HG02884 (cell line): ENCODE results near the gene HSD17B3.
"Not testable (repeated sequence)": the region's sequence is repeated elsewhere in the genome, so short reads cannot be mapped to it uniquely, and the experiment has no call there.

Source experiments
- ATAC-seq: cut with Tn5 transposase; IDR thresholded peaks from one replicate; pipeline ENCODE4 v1.9.1; 2021; ENCODE audit warnings: mild to moderate bottlenecking, moderate library complexity; ENCODE audit not compliant: unreplicated experiment

The HSD17B3 gene

DNA sequence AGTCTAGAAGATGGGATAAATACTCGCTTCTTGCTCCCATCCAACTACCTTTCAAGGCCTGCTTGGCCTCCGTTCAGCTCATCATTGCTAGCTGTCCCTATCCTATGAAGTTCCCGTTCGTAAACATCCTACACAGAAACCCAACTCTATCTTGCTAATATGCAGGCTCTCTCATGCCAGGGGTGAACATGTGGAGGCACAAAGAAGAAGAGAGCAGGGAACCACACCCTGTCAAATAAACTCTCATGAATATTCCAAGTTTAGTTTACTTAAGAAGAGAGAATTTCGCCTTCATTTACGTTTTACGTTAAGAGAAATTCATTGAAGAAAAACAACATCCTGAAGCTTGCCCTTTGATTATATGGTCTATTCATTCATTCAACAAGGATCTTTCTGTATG, 7.9 kb upstream of the HSD17B3 start:
- no peak for ATAC-seq

GRCh38 chr9:96306958-96307357, 5.0 kb upstream of the HSD17B3 start:
- not testable (repeated sequence) for ATAC-seq

GRCh38 chr9:96305171-96305570, 3.2 kb upstream of the HSD17B3 start:
- ATAC-seq: no peak

- no peak for ATAC-seq
Observed at GRCh38 chr9:96304230-96304629, 2.3 kb upstream of the HSD17B3 start.

DNA sequence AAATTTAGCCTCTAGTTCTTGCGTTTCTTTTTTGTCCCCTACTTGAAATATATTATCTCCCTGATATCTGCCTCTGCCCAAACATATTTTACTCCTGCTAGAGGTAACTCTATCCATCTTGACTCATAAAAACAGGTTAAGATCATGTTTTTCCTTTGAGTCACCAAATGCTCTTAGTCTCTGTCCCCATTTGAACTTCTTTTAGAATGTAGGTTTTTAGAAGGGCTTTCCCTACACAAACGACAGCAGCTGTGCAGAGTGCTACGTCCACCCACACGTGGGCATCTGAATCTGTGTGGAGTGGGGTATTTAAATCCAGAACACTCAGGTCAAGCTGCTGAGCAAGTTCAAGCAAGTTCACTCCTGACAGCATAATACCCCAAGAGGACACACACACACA, 2.2 kb downstream of the HSD17B3 start:
- no peak for ATAC-seq

GRCh38 chr9:96294159-96294545, 7.8 kb downstream of the HSD17B3 start:
- ATAC-seq: no peak

GRCh38 chr9:96293498-96294158, 8.3 kb downstream of the HSD17B3 start:
- ATAC-seq: no peak

- no peak for ATAC-seq
Observed at GRCh38 chr9:96289392-96289791, 12.6 kb downstream of the HSD17B3 start.

- ATAC-seq: no peak
Observed at GRCh38 chr9:96281641-96282040, 20.3 kb downstream of the HSD17B3 start.

GRCh38 chr9:96279932-96280331, 22.0 kb downstream of the HSD17B3 start:
- ATAC-seq: no peak

DNA sequence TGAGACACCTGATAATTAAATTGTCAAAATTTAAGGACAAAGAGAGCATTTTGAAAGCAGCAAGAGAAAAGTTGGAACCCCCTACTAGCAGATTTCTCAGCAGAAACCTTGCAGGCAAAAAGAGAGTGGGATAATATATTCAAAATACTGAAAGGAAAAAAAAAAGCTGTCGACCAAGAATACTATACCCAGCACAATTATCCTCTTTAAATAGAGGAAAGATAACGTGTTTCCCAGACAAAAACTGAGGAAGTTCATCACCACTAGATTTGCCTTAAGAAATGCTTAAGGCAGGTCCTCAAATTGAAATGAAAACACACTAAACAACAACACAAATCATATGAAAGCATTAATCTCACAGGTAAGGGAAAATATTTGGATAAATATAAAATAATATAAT, 27.0 kb downstream of the HSD17B3 start:
- no peak for ATAC-seq

DNA sequence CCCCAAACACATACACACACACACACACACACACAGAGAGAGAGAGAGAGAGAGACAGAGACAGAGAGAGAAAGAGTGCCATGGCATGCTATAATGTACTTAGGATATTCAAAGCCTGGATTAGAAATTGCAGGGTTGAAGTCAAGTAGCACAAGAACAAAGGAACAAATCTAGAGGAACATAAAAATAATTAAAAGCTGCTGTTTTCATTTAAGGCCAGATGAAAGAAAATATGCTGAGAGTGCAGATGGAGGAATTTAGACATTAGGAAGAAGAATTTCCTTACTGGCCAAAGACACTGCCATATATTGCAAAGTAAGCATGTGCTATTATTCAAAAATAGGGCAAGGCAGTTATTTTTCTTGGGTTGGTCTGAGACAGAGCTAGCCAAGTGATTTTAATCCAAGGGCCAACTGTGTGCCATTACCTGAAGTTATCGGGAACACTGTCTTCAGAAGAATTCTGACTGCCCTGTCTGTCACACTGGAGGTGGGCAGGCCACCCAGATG, 31.7 kb downstream of the HSD17B3 start:
- ATAC-seq: no peak

DNA sequence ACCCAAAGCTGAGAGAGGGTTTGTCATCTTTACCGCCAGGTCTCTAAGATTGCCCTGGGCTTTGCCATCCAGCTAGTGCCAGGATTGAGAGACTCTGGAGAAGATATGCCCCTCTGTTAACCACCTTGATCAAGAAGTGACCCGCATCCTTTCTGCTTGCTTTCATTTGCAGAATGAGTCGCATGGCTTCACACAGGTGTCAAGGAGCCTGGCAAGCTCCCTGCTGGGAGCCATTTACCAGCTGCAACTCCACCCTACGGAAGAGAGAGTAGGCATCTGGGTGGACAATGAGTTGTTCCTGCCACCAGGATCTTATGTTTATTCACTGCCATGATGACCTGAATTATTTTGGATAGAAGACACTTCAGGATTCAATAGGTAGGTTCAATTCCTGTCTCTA, 43.0 kb downstream of the HSD17B3 start:
- ATAC-seq: no peak

DNA sequence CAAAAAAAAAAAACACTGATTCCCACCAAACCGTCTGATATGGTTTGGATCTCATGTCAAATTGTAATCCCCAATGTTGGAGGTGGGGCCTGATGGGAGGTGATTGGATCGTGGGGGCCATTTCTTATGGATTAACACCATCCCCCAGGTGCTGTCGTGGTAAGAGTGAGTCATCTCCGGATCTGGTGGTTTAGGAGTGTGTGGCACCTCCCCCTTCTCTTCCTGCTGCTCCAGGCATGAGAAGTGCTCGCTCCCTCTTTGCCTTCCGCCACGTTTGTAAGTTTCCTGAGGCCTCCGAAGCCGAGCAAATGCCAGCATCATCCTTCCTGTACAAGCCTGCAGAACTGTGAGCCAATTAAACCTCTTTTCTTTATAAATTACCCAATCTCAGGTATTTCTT, 45.2 kb downstream of the HSD17B3 start:
- no peak for ATAC-seq

GRCh38 chr9:96255698-96256097, 46.3 kb downstream of the HSD17B3 start:
- no peak for ATAC-seq

GRCh38 chr9:96253059-96253696, 48.8 kb downstream of the HSD17B3 start:
- no peak for ATAC-seq

DNA sequence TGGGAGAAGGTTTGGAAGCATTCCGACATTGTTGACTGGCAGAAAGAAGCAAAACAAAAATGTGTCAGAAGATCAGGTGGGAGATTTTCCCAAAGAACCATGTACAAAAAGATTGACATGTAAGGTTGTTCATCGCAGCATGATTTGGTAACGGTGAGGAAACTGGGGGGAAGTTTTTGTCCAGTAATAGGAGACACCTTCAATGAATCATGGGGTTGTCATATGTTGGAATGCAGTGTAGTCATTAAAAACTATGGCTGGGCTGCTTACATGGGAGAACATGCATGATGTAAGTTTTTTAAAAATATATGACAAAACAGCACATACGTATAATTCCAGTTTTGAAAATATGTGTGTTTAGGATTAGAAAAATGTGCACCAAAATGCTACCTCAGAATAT, 50.5 kb downstream of the HSD17B3 start:
- ATAC-seq: no peak

DNA sequence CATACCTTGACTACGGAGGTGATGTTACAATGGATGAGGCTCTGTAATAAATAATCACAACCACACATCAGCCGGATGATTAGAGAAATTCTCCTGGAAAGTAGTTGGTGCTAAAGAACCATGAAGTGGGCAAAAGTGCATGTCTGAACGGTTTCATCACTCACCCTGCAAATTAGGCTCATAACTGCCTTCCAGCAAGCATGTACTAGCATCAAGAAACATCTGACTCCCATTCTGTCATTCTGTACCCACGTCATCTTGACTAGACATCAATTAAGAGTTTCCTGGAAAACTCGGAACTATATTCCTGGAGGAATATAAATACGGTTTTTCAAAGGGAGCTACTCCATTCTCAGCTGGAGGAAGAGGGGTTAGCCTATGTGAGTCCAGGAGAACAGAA, 52.2 kb downstream of the HSD17B3 start:
- ATAC-seq: no peak

- no peak for ATAC-seq
Observed at GRCh38 chr9:96246267-96246671, 55.7 kb downstream of the HSD17B3 start.

- no peak for ATAC-seq
Observed at GRCh38 chr9:96245399-96245798, 56.6 kb downstream of the HSD17B3 start.

GRCh38 chr9:96243778-96244177, 58.2 kb downstream of the HSD17B3 start:
- no peak for ATAC-seq

GRCh38 chr9:96242811-96243210, 59.2 kb downstream of the HSD17B3 start:
- no peak for ATAC-seq

GRCh38 chr9:96241391-96241809, 60.6 kb downstream of the HSD17B3 start:
- ATAC-seq: no peak
